ENCODE results near the gene DBX1.

GRCh38 chr11:20154381-20154780 lies 5.9 kb downstream of the DBX1 start:
- TF ChIP-seq CTCF (optimal IDR thresholded peaks at IDR 0.05 in 1 of 3, IDR thresholded peaks at IDR 0.05 in 1 of 3, conservative IDR thresholded peaks at IDR 0.05 in 1 of 3; ENCODE audit: extremely low read depth in 1 of 3, insufficient read depth in 2 of 3, low read length in 3 of 3) = no peak
- TF ChIP-seq EZH2 (IDR thresholded peaks at IDR 0.05; ENCODE audit: low read length) = no peak
